ENCODE data around the gene RPS6KA3.
"Not testable (repeated sequence)": the region's sequence is repeated elsewhere in the genome, so short reads cannot be mapped to it uniquely, and the experiment has no call there.

The RPS6KA3 gene

DNA sequence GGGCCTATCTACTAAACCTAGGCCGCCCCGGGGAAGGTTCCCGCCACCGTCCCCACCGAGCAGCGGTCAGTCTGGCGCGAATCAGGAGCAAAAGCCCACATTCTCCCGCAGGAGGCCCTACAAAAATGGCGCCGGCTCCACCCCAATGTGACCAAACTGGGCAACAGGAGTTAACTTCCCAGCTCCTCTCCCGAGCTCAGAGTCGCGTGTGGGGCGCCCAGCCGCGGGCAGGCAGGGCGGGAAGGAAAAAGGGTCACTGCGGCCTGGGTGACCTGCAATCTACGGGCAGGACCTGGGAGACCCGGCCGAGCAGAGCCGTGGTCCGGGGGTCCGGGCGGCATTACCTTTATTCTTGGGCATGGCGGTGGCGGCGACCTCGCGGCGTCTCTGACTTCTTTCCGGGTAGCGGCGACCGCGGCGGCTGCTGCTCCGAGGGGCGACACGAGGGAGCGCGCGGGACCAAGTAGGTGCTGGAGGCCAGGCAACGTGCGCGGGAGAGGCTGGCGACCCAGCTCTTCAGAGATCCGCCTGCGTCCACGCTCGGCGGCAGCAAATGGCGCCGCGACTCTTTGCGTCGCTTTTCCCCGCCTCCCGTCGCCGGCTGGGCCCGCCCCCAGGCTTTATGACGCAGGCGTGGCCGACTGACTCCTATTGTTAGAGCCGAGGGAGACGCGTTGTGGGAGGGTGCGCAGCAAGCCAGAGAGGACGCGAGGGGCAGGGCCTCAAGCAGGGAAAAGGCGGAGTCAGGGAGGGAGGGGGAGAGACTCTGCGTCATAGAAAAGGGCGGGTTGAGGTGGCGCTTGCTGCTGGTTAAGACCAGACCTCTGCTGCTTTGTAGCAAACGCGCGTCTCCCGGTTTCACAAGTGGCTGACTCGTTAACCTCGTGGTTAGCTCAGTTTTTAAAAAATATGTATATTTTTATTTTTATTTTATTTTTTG lies 125.2 kb downstream of the RPS6KA3 start, which contains the start of gene EIF1AX:
Gene EIF1AX (minus strand): TSS at position 558 of the 940 bp plus-strand sequence. CDS start 198 bp downstream, at position 360.
- peak; percentile 89 for DNase-seq

DNA sequence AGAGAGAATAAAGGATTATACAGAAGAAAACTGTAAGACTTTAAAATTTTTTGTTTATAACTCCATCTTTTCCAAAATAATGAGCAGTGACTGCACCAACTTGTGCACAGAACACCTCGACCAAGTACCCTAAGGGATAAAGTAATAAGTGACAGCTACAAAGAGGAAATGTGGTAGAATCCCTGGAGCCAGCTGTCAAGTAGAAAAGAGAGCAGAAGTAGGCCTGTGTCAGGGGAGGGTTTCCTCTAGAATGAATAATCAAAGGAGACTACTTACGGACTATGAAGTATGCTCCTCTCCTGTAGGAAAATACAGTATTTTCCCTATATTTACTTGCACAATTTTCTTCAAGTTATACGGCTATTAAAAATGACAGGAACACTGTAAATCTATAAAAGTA lies 126.3 kb downstream of the RPS6KA3 start:
- peak; percentile 2 for DNase-seq

- DNase-seq = no peak
Observed at GRCh38 chrX:20139966-20140365, 126.7 kb downstream of the RPS6KA3 start.

DNA sequence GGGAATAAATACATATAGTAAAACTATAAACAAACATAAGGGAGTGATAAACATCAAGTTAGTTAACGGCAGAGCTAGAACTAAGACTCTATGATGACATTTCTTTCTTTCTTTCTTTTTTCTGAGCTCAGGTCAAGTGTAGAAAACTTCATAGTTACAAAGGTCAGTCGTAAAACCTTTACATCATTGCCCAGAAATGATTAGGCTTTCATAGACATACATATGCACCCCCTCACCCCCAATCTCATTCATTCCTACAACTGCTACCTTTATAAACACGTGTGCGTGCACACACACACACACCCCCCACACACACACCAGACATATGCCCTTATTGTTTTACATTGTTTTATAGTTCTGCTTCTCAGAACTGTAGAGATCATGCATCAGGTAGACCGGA lies 130.8 kb downstream of the RPS6KA3 start:
- DNase-seq = no peak

DNA sequence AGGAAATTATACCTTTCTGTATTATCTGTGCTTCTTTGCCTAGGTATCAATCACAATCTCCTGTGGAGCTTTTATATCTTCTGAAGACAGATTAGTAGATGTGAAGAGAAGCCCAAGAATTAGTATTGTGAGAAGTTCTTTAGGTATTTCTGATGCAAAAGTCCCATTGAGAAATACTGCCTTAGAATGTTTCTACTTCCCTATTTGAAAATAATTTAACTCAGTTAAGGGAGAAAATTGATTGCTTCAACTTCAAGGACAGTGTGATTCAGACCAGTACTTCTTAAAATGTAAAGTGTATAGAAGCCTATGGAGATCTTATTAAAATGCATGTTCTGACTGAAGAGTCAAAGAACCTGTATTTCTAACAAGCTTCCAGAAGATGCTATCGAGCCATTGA lies 134.0 kb downstream of the RPS6KA3 start:
- no peak for DNase-seq

DNA sequence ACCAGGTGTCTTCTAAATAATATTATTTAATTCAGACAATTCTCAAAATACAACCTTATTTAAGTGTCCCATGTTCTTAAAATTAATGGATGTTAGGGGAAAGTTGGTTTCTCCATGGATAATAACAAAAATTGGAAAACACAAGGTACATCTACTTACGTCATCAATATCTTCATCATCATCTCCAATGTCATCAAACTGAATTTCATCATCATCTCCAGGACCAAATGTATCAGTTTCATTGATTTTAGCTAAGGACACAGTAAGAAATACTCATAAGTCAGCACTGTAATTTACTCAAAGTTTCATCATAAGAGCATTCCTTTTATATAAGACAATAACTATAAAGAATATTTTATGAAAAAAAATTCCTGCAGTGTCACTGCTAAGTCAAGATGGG lies 136.4 kb downstream of the RPS6KA3 start:
- DNase-seq = no peak

- DNase-seq = no peak
Observed at GRCh38 chrX:20129547-20129946, 137.2 kb downstream of the RPS6KA3 start.

DNA sequence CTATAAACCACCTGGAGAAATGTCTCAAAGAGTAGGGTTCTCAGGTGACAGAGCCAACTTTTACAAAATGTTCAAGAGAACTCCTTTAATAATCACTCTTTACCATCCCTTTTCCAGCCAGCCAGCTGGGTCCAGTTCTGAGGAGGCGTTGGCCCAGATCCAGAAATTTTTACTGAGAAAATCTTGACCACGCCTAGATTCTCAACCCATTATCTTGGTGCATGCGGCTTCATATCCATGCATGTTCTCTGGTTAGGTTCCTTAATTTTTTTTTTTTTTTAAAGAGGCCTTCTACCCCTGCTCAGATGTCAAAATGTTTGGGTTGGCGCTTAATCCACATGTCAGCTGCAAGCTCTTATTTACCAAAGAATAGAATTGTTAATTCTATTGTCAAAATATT lies 138.0 kb downstream of the RPS6KA3 start:
- no peak for DNase-seq

- DNase-seq = not testable (repeated sequence)
Observed at GRCh38 chrX:20127440-20127839, 139.3 kb downstream of the RPS6KA3 start.

GRCh38 chrX:20126833-20127232 lies 139.9 kb downstream of the RPS6KA3 start:
- not testable (repeated sequence) for DNase-seq

GRCh38 chrX:20124964-20125363 lies 141.7 kb downstream of the RPS6KA3 start:
- DNase-seq = no peak

- DNase-seq = no peak
Observed at GRCh38 chrX:20118065-20118824, 148.5 kb downstream of the RPS6KA3 start.

DNA sequence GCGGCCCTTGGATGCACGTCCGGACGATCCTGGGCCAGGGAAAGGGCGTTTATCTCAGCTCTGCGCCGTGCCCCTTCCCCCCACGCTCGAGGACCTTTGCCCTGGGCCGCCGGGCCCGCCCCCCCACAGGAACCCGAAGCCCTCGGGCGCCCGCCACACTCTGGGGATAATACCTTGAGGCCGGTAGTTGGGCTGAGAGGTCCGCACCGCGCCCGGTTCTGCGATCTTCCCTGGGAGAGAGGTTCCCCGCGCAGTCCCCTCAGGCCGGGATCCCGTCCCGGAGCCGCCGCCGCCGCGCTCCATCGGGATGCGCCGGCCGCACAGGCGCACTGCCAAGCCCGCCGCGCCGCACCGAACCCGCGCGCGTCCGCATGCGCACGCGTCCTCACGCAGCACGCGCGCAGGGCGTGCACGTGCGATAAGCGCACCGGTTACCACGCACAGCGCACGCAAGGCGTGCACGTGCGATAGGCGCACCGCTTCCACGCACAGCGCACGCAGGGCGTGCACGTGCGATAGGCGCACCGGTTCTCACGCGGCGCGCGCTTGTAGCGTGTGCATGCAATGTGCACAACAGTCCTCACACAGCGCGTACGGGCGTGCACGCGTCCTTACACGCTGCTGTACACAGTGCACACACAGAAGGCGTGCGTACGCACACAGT lies 150.0 kb downstream of the RPS6KA3 start, which contains the start of gene MAP7D2:
Gene MAP7D2 (minus strand): TSS at position 331 of the 664 bp plus-strand sequence. CDS start 28 bp downstream, at position 303.
- no peak for DNase-seq

- no peak for DNase-seq
Observed at GRCh38 chrX:20116087-20116576, 150.6 kb downstream of the RPS6KA3 start.

DNA sequence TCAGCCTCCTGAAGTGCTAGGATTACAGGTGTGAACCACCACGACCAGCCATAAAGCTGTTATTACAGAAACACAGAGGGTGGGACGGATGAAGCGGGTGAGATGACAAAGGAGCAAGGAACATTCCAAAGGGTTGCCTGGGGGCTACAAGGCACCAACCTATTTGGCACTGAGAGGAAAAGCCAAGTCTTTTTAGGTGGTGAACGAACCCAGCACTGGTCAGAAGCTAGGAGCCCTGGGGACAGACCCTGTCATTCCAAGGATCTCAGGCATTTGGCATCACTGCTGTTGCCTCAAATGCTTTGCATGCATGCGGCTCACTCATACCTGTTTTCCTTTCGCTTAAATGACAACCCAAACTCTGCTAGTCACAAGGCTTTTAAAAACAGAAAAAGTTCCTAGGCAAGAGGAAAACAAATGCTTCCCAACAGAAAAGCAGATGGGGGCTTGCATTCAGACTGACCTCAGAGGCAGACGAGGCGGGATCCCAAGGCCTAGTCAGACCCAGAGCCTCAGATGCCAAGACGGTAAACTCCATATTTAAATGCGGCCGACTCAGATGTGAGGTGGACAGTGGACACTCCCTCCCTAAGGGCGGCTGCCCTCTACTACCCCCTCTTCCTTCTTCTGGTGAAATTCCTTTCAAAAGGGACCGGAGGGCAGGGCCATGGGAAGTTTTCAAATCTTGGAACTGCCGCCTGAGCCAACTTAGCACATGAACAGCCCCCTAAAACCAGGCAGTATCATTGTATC lies 154.5 kb downstream of the RPS6KA3 start:
- DNase-seq = no peak

DNA sequence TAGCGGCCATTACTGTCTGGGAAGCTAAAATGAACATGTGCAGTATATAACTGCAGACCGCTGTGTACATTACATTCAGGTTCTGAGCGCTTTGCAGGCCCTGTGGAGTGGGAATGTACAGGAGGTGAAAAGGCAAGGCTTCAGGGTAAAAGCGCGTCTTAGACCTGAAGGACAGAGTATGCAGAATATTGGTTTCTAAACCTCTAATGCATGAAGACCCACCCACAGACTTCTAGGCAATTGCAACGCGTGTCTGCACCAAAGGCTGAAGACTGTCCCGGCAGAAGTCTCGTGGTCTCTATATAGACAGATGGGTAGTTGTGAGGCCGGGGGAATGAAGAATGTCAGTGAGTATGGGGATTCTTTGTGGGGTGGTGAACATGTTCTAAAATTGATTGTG lies 155.4 kb downstream of the RPS6KA3 start:
- no peak for DNase-seq

DNA sequence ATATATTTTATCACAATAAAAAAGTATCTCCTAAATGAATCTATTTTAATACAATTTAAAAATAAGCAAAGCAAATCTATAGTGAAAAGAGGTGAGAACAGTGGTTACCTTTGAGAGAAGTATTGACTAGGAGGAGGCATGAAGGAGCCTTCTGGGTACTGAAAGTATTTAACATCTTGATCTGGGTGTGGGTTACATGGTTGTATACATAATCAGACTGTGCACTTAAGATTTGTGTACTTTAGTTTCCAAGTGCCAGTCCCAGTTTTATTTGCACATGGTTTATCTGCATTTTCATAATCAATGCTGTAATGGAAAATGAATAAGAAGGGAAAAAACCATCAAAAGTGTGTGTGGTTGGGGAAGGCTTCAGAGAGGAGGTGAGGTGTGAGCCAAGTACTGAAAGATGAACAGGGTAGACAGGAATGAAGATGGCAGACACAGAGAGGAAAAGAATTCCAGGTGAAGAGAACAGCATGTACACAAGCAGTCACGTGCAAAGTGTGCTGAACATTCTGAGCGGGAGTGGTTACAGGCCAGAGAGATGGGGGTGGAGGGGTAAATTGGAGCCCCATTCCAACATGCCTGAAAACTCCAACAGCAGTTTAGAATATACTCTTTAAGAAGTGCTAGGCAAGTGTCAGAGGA lies 164.7 kb downstream of the RPS6KA3 start:
- DNase-seq = no peak

Data from GF-D8 (cell line).